IMR-90 (cell line): ENCODE data around the gene SSX2IP. TPM values are rescaled to one million over a fixed set of nuclear protein-coding genes. Genes with fewer than 3 reads are reported as not detected.

Experiments
- ATAC-seq: fragments of 200-7000 bp; cut with Tn5 transposase; 2 replicates; pipeline ENCODE4 v1.9.1; 2020; ENCODE audit warnings: low read depth, mild to moderate bottlenecking, moderate library complexity
- BruUV-seq: library from RNA; stranded (reverse); fragments of 400-500 nt; replicated peaks from 2 replicates; lab custom pipeline; 2021; lab: Mats Ljungman, UMichigan
- CTCF ChIA-PET: fragments of 300-600 bp; formaldehyde crosslinking; extraction: SDS; loops from one replicate; lab custom pipeline; 2021; ENCODE audit warnings: antibody characterized with exemption; lab: Yijun Ruan, JAX
- POLR2A ChIA-PET: fragments of 300-600 bp; sonication (Branson Sonifier 250); formaldehyde crosslinking; loops from one replicate; lab custom pipeline; 2022; ENCODE audit warnings: antibody characterized with exemption; ENCODE audit not compliant: unreplicated experiment; lab: Charles Lee
- DNase-seq: peaks from one replicate; pipeline ENCODE4 v3.0.0; 2013
- H2AFZ ChIP-seq: replicated peaks from 2 replicates; pipeline ENCODE3; 2013; ENCODE audit warnings: low read length, mild to moderate bottlenecking; ENCODE audit not compliant: poor library complexity
- H2AK5ac ChIP-seq: 2 replicates; pipeline ENCODE4 v1.6.1; 2013; ENCODE audit warnings: low read depth, low read length, inconsistent platforms
- H2AK9ac ChIP-seq: replicated peaks from 2 replicates; pipeline ENCODE3; 2013; ENCODE audit warnings: mild to moderate bottlenecking, low read depth, low read length, moderate library complexity; ENCODE audit not compliant: poor library complexity
- H2BK120ac ChIP-seq: 2 replicates; pipeline ENCODE4 v1.6.1; 2013; ENCODE audit warnings: low read depth, low read length, inconsistent platforms
- H2BK15ac ChIP-seq: 3 replicates; pipeline ENCODE4 v1.6.1; 2013; ENCODE audit warnings: low read depth, low read length, inconsistent platforms
- H2BK20ac ChIP-seq: 2 replicates; pipeline ENCODE4 v1.6.1; 2013; ENCODE audit warnings: low read depth, mild to moderate bottlenecking, inconsistent platforms, low read length, moderate library complexity
- H2BK5ac ChIP-seq: 2 replicates; pipeline ENCODE4 v1.6.1; 2013; ENCODE audit warnings: mild to moderate bottlenecking, low read depth, low read length, inconsistent platforms; ENCODE audit not compliant: poor library complexity, severe bottlenecking
- H3K14ac ChIP-seq: replicated peaks from 2 replicates; pipeline ENCODE4 v1.6.1; 2013; ENCODE audit warnings: low read depth, low read length, inconsistent platforms
- H3K18ac ChIP-seq: 2 replicates; pipeline ENCODE4 v1.6.1; 2013; ENCODE audit warnings: low read depth, low read length, control low read depth
- H3K23ac ChIP-seq: 2 replicates; pipeline ENCODE4 v1.6.1; 2013; ENCODE audit warnings: low read depth, low read length, inconsistent platforms
- H3K27ac ChIP-seq: 2 replicates; pipeline ENCODE4 v1.5.1; 2013; ENCODE audit warnings: mild to moderate bottlenecking, control low read depth, low read length; ENCODE audit not compliant: insufficient read depth
- H3K27me3 ChIP-seq: 2 replicates; pipeline ENCODE4 v1.6.1; 2013; ENCODE audit warnings: low read length; ENCODE audit not compliant: control insufficient read depth, insufficient read depth
- H3K36me3 ChIP-seq: 2 replicates; pipeline ENCODE4 v1.6.1; 2013; ENCODE audit warnings: low read length, mixed read lengths; ENCODE audit not compliant: control insufficient read depth, insufficient read depth
- H3K4ac ChIP-seq: 2 replicates; pipeline ENCODE4 v1.6.1; 2013; ENCODE audit warnings: low read depth, low read length, inconsistent platforms
- H3K4me1 ChIP-seq: 2 replicates; pipeline ENCODE4 v1.6.1; 2013; ENCODE audit warnings: low read length, mixed read lengths; ENCODE audit not compliant: control insufficient read depth, insufficient read depth
- H3K4me2 ChIP-seq: 2 replicates; pipeline ENCODE4 v1.6.1; 2013; ENCODE audit warnings: low read depth, mild to moderate bottlenecking, control low read depth, low read length, moderate library complexity
- H3K4me3 ChIP-seq: 2 replicates; pipeline ENCODE4 v1.5.1; 2013; ENCODE audit warnings: low read depth, mild to moderate bottlenecking, control low read depth, low read length, moderate library complexity; ENCODE audit not compliant: insufficient read depth
- H3K56ac ChIP-seq: 2 replicates; pipeline ENCODE4 v1.6.1; 2013; ENCODE audit warnings: low read length, inconsistent platforms; ENCODE audit not compliant: insufficient read depth; ENCODE audit errors: extremely low read depth
- H3K79me1 ChIP-seq, 2 experiments: 2 replicates each; pipeline ENCODE4 v1.6.1; 2013; ENCODE audit warnings: low read length in 2 of 2, inconsistent platforms in 1 of 2, low read depth in 1 of 2
- H3K9ac ChIP-seq: 2 replicates; pipeline ENCODE4 v1.6.1; 2013; ENCODE audit warnings: low read depth, low read length, control low read depth
- H3K9me1 ChIP-seq: 2 replicates; pipeline ENCODE4 v1.6.1; 2013; ENCODE audit warnings: low read length, inconsistent platforms; ENCODE audit not compliant: insufficient read depth
- H3K9me3 ChIP-seq: 2 replicates; pipeline ENCODE4 v1.6.1; 2013; ENCODE audit warnings: low read length; ENCODE audit not compliant: control insufficient read depth, insufficient read depth
- H4K20me1 ChIP-seq: 2 replicates; pipeline ENCODE4 v1.6.1; 2013; ENCODE audit warnings: low read length, inconsistent platforms; ENCODE audit not compliant: insufficient read depth
- H4K5ac ChIP-seq: 2 replicates; pipeline ENCODE4 v1.6.1; 2013; ENCODE audit warnings: mild to moderate bottlenecking, low read depth, low read length, control low read depth
- H4K8ac ChIP-seq, 2 experiments: 2 replicates each; pipeline ENCODE4 v1.6.1; 2013; ENCODE audit warnings: low read depth in 2 of 2, low read length in 2 of 2, control low read depth in 1 of 2, inconsistent platforms in 1 of 2
- H4K91ac ChIP-seq: 2 replicates; pipeline ENCODE4 v1.6.1; 2013; ENCODE audit warnings: low read depth, low read length, inconsistent platforms; ENCODE audit not compliant: insufficient read depth
- BHLHE40 ChIP-seq: fragments of 150-350 bp; IDR thresholded peaks from 2 replicates; pipeline ENCODE4 v1.6.1; 2016; ENCODE audit warnings: mild to moderate bottlenecking, low read depth, low read length
- CEBPB ChIP-seq: IDR thresholded peaks from 2 replicates; pipeline ENCODE4 v1.6.1; 2012; ENCODE audit warnings: low read depth, low read length, improper control_type of control experiment
- CHD1 ChIP-seq: IDR thresholded peaks from 2 replicates; pipeline ENCODE4 v1.6.1; 2012; ENCODE audit warnings: low read depth, low read length, improper control_type of control experiment
- FOS ChIP-seq: fragments of 150-350 bp; IDR thresholded peaks from 2 replicates; pipeline ENCODE4 v1.6.1; 2016; ENCODE audit warnings: low read depth, low read length
- MAFK ChIP-seq: IDR thresholded peaks from 2 replicates; pipeline ENCODE4 v1.6.1; 2012; ENCODE audit warnings: low read depth, low read length, improper control_type of control experiment
- MAZ ChIP-seq: IDR thresholded peaks from 2 replicates; pipeline ENCODE4 v1.6.1; 2012; ENCODE audit warnings: low read depth, mild to moderate bottlenecking, low read length, improper control_type of control experiment, moderate library complexity, borderline replicate concordance
- MXI1 ChIP-seq: IDR thresholded peaks from 2 replicates; pipeline ENCODE4 v1.6.1; 2012; ENCODE audit warnings: low read depth, mild to moderate bottlenecking, low read length, moderate library complexity, borderline replicate concordance
- NFE2L2 ChIP-seq: fragments of 150-350 bp; IDR thresholded peaks from 2 replicates; pipeline ENCODE4 v1.6.1; 2016; ENCODE audit warnings: low read depth, mild to moderate bottlenecking, low read length
- POLR2A ChIP-seq: IDR thresholded peaks from 2 replicates; pipeline ENCODE4 v1.6.1; 2012; ENCODE audit warnings: mild to moderate bottlenecking, low read depth, low read length
- RAD21 ChIP-seq: IDR thresholded peaks from 2 replicates; pipeline ENCODE4 v1.6.1; 2012; ENCODE audit warnings: low read length, improper control_type of control experiment
- RCOR1 ChIP-seq: IDR thresholded peaks from 2 replicates; pipeline ENCODE4 v1.6.1; 2012; ENCODE audit warnings: mild to moderate bottlenecking, low read length, improper control_type of control experiment; ENCODE audit not compliant: insufficient replicate concordance
- RFX5 ChIP-seq: IDR thresholded peaks from 2 replicates; pipeline ENCODE4 v1.8.0; 2012; ENCODE audit warnings: low read depth, mild to moderate bottlenecking, low read length, moderate library complexity
- SMC3 ChIP-seq: fragments of 150-350 bp; IDR thresholded peaks from 2 replicates; pipeline ENCODE4 v1.6.1; 2016; ENCODE audit warnings: low read depth, mild to moderate bottlenecking, antibody characterized with exemption, low read length, moderate library complexity
- WGBS, 2 experiments: methylation state at CpG; one replicate each; pipeline versions ENCODE4 v1.1.5 to v1.1.7; 2013; ENCODE audit warnings: missing lambda C conversion rate in 2 of 2; ENCODE audit not compliant: insufficient read length in 1 of 2; ENCODE audit errors: extremely low coverage in 2 of 2; 5-methylcytosine and 5-hydroxymethylcytosine counted together
- dilution Hi-C: fragments of 300-500 bp; cut with HindIII; formaldehyde crosslinking; loops from one replicate; pipeline ENCODE4 v1.14.3; 2018; ENCODE audit warnings: low sequenced_read_pairs; ENCODE audit not compliant: unreplicated experiment
- in situ Hi-C: fragments of 300-500 bp; cut with MboI; formaldehyde crosslinking; loops from 3 replicates; pipeline ENCODE4 v1.14.3; 2019; ENCODE audit warnings: low sequenced_read_pairs, inconsistent platforms, mixed read lengths
- intact Hi-C: fragments of 100-400 bp; cut with micrococcal nuclease; formaldehyde crosslinking; loops from 2 replicates; pipeline ENCODE4 v1.10.0; 2022
- polyA plus RNA-seq, 3 experiments: library from polyadenylated mRNA; depleted of rRNA; stranded (reverse); fragments of >200 nt; gene quantifications; 2 replicates each; pipeline ENCODE4 v1.2.3, GENCODE V29; 2012; ENCODE audit warnings: low replicate concordance in 1 of 3
- total RNA-seq: library from RNA; depleted of rRNA; stranded (reverse); fragments of >200 nt; gene quantifications from 2 replicates; pipeline ENCODE4 v1.2.3, GENCODE V29; 2012
- TF ChIP-seq, protein P1 (sequence below): fragments of 150-350 bp; IDR thresholded peaks from 2 replicates; pipeline ENCODE4 v1.6.1; 2016; ENCODE audit warnings: low read depth, mild to moderate bottlenecking, low read length, moderate library complexity, borderline replicate concordance
- TF ChIP-seq, protein P2 (sequence below): conservative IDR thresholded peaks from 2 replicates; pipeline ENCODE4 v1.5.1; 2012; ENCODE audit warnings: mild to moderate bottlenecking, low read depth, low read length, improper control_type of control experiment
- TF ChIP-seq, protein P3 (sequence below): fragments of 150-350 bp; IDR thresholded peaks from 2 replicates; pipeline ENCODE4 v1.6.1; 2017; ENCODE audit warnings: mild to moderate bottlenecking, antibody characterized with exemption, low read length, low read depth

The SSX2IP gene
- total and polyA plus RNA-seq, 2 of the 4 experiments (the other 2 are of a cell fraction), result 7.7 to 13.4 TPM

DNA sequence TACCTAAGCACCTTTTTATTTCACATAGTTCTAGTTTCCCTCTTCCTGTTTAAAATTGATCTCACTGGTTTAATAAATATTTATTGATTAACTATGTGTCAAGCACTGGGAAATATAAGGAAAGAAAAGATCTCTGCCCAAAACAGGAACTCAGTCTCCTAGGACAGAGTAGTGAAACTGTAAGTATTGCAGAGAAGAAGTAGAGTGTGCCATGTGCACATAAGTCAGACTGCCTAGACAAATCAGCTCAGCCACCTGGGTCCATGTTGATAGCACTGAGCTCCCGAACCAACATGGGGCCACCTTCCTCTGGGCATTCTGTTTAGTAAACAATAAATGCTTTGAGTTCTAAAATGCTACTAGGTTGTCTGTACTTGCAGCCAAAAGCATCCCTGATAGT, 9.8 kb upstream of the SSX2IP start:
- no CpG with 5 or more reads among the region's 1 CpG for WGBS, 2 experiments
- Histone ChIP-seq H2BK120ac (peak overlapping the region; percentile 2; the same call in 1 of the 2 replicates), H3K9ac (no peak overlapping the region), H3K18ac (peak overlapping the region; percentile 85; the same call in 1 of the 2 replicates), H4K8ac (no peak overlapping the region), H2AK9ac (no peak overlapping the region), H4K5ac (peak overlapping the region; percentile 89), H4K20me1 (no peaks in the 10 kb centered on the region), H3K23ac (no peak overlapping the region; the same call in 1 of the 2 replicates), H2AK5ac (peak overlapping the region; percentile 67; the same call in 1 of the 2 replicates), H3K56ac (no peak overlapping the region), H3K27me3 (no peaks in the 10 kb centered on the region), H4K91ac (no peak overlapping the region; the same call in 1 of the 2 replicates), H3K9me1 (peaks cover 11% of the 10 kb centered on the region), H2BK20ac (peak overlapping the region; percentile 22; the same call in 1 of the 2 replicates), H2BK15ac (peak overlapping the region; percentile 12; the same call in 1 of the 3 replicates), H3K4me3 (no peak overlapping the region), H3K9me3 (no peaks in the 10 kb centered on the region), H2BK5ac (no peak overlapping the region), H3K36me3 (no peaks in the 10 kb centered on the region), H3K4me1 (peaks cover 13% of the 10 kb centered on the region), H3K4ac (no peak overlapping the region), H2AFZ (no peak overlapping the region), H3K27ac (no peak overlapping the region), H3K79me1 (no peaks in the 10 kb centered on the region), H3K14ac (no peak overlapping the region; the same call in 1 of the 2 replicates), H3K4me2 (no peak overlapping the region)
- in situ Hi-C loops, result no loop called here
- DNase-seq (no peak), ATAC-seq (no peak)
- dilution Hi-C loops, result no loop called here
- CTCF ChIA-PET, result no interaction called here
- TF ChIP-seq CHD1, result no peak
- TF ChIP-seq FOS, result no peak
- TF ChIP-seq, protein P1, sequence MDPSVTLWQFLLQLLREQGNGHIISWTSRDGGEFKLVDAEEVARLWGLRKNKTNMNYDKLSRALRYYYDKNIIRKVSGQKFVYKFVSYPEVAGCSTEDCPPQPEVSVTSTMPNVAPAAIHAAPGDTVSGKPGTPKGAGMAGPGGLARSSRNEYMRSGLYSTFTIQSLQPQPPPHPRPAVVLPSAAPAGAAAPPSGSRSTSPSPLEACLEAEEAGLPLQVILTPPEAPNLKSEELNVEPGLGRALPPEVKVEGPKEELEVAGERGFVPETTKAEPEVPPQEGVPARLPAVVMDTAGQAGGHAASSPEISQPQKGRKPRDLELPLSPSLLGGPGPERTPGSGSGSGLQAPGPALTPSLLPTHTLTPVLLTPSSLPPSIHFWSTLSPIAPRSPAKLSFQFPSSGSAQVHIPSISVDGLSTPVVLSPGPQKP, result no peak
- no peak for TF ChIP-seq RFX5
- no peak for TF ChIP-seq POLR2A
- no peak for TF ChIP-seq MAZ
- no peak for TF ChIP-seq CEBPB
- TF ChIP-seq MAFK, result no peak
- TF ChIP-seq NFE2L2, result no peak
- no peak for TF ChIP-seq SMC3
- no peak for TF ChIP-seq MXI1
- TF ChIP-seq, protein P2, sequence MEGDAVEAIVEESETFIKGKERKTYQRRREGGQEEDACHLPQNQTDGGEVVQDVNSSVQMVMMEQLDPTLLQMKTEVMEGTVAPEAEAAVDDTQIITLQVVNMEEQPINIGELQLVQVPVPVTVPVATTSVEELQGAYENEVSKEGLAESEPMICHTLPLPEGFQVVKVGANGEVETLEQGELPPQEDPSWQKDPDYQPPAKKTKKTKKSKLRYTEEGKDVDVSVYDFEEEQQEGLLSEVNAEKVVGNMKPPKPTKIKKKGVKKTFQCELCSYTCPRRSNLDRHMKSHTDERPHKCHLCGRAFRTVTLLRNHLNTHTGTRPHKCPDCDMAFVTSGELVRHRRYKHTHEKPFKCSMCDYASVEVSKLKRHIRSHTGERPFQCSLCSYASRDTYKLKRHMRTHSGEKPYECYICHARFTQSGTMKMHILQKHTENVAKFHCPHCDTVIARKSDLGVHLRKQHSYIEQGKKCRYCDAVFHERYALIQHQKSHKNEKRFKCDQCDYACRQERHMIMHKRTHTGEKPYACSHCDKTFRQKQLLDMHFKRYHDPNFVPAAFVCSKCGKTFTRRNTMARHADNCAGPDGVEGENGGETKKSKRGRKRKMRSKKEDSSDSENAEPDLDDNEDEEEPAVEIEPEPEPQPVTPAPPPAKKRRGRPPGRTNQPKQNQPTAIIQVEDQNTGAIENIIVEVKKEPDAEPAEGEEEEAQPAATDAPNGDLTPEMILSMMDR, result no peak
- TF ChIP-seq RAD21, result no peak
- no peak for TF ChIP-seq RCOR1
- TF ChIP-seq, protein P3, sequence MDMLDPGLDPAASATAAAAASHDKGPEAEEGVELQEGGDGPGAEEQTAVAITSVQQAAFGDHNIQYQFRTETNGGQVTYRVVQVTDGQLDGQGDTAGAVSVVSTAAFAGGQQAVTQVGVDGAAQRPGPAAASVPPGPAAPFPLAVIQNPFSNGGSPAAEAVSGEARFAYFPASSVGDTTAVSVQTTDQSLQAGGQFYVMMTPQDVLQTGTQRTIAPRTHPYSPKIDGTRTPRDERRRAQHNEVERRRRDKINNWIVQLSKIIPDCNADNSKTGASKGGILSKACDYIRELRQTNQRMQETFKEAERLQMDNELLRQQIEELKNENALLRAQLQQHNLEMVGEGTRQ, result no peak
- no peak for TF ChIP-seq BHLHE40
- BruUV-seq, result no TSS peak
- POLR2A ChIA-PET, result no interaction called here
- intact Hi-C loops, result no loop called here
